B cell (primary cell): Measurements from ENCODE around the gene USO1.

Experiments used
- CTCF ChIP-seq: fragments of 200-600 bp; IDR thresholded peaks from one replicate; pipeline ENCODE4 v1.8.0; 2022; ENCODE audit warnings: antibody characterized with exemption, mild to moderate bottlenecking
- EZH2 ChIP-seq: IDR thresholded peaks from 2 replicates; pipeline ENCODE4 v1.6.1; 2012; ENCODE audit warnings: borderline replicate concordance, low read depth, mild to moderate bottlenecking, moderate library complexity, low read length; ENCODE audit not compliant: insufficient read depth, poor library complexity, severe bottlenecking

- TF ChIP-seq CTCF: no peak
- no peak for TF ChIP-seq EZH2
Measured at GRCh38 chr4:75717408-75717807, 7.0 kb upstream of the USO1 start.
